Endodermal cell (in vitro differentiated cells): ENCODE results near the gene MACROD2. TPM values are rescaled to one million over a fixed set of nuclear protein-coding genes. Genes with fewer than 3 reads are reported as not detected.
A peak's percentile ranks its signal among the peaks of the same experiment; 100 is the strongest.

Experiments used
- DNase-seq: peaks from one replicate; pipeline ENCODE4 v3.0.0-alpha.2; 2017
- H3K27ac ChIP-seq: 2 replicates; pipeline ENCODE4 v1.5.1; 2013; ENCODE audit warnings: mild to moderate bottlenecking, low read depth, low read length, moderate library complexity
- H3K27me3 ChIP-seq: 2 replicates; pipeline ENCODE4 v1.6.1; 2013; ENCODE audit warnings: mild to moderate bottlenecking, low read length, moderate library complexity; ENCODE audit not compliant: insufficient read depth, control insufficient read depth, poor library complexity, severe bottlenecking
- H3K36me3 ChIP-seq: 2 replicates; pipeline ENCODE4 v1.7.0; 2013; ENCODE audit warnings: mild to moderate bottlenecking, low read length, moderate library complexity; ENCODE audit not compliant: control insufficient read depth, insufficient read depth
- H3K4me1 ChIP-seq: one replicate; pipeline ENCODE4 v1.7.0; 2013; ENCODE audit warnings: low read length; ENCODE audit not compliant: control insufficient read depth, insufficient read depth
- H3K4me3 ChIP-seq: 2 replicates; pipeline ENCODE4 v1.5.1; 2013; ENCODE audit warnings: mild to moderate bottlenecking, low read length, moderate library complexity
- H3K9ac ChIP-seq: 2 replicates; pipeline ENCODE4 v1.6.1; 2013; ENCODE audit warnings: mild to moderate bottlenecking, low read length, moderate library complexity; ENCODE audit not compliant: poor library complexity, severe bottlenecking; ENCODE audit errors: extremely low read depth
- H3K9me3 ChIP-seq: 2 replicates; pipeline ENCODE4 v1.6.1; 2013; ENCODE audit warnings: mild to moderate bottlenecking, low read length, moderate library complexity; ENCODE audit not compliant: control insufficient read depth
- H3K27ac Mint-ChIP-seq: 2 replicates; pipeline ENCODE4 v1.8.0; 2020; ENCODE audit warnings: mixed read lengths
- H3K27me3 Mint-ChIP-seq: 2 replicates; pipeline ENCODE4 v1.8.0; 2021; ENCODE audit warnings: mild to moderate bottlenecking, mixed read lengths; ENCODE audit not compliant: insufficient read depth
- H3K36me3 Mint-ChIP-seq: 2 replicates; pipeline ENCODE4 v1.8.0; 2020; ENCODE audit warnings: low read depth, mixed read lengths
- H3K4me1 Mint-ChIP-seq: 2 replicates; pipeline ENCODE4 v1.8.0; 2020; ENCODE audit warnings: mixed read lengths
- H3K4me3 Mint-ChIP-seq: 2 replicates; pipeline ENCODE4 v1.8.0; 2020; ENCODE audit warnings: mild to moderate bottlenecking, moderate library complexity, mixed read lengths
- H3K9me3 Mint-ChIP-seq: 2 replicates; pipeline ENCODE4 v1.8.0; 2020; ENCODE audit warnings: mild to moderate bottlenecking, mixed read lengths
- CTCF ChIP-seq: fragments of 200-600 bp; sonication (generic); conservative IDR thresholded peaks from 2 replicates; pipeline ENCODE4 v1.5.0; 2021; ENCODE audit warnings: antibody characterized with exemption, mild to moderate bottlenecking
- WGBS, 2 experiments: methylation state at CpG; one replicate each; pipeline versions ENCODE4 v1.1.5 to v1.1.7; 2013; ENCODE audit warnings: missing lambda C conversion rate in 2 of 2, mixed read lengths in 1 of 2; ENCODE audit not compliant: insufficient coverage in 1 of 2, insufficient read length in 1 of 2; 5-methylcytosine and 5-hydroxymethylcytosine counted together
- total RNA-seq, 2 donors: library from RNA; stranded (reverse); fragmentation: NEBNext Ultra II Directional in 1 of 2; extraction: Animal tissue kit (Norgen Biotek cat#: 25700) in 1 of 2; gene quantifications; 2 replicates in 1 of 2; 3 replicates in 1 of 2; pipeline ENCODE4 v1.2.1, GENCODE V29; 2021

Gene MACROD2
- total RNA-seq, 2 donors from 2014 or later, result 2.3 to 4.8 TPM

- no peak overlapping the region for H3K9ac ChIP-seq
- DNase-seq, result no peak
- H3K27me3 ChIP-seq, result no peaks in the 10 kb centered on the region
- Mint-ChIP-seq H3K4me1 (peaks cover 44% of the 10 kb centered on the region), H3K36me3 (peaks cover 3% of the 10 kb centered on the region), H3K27me3 (no peaks in the 10 kb centered on the region), H3K27ac (peak overlapping the region; percentile 9), H3K9me3 (peaks cover 5% of the 10 kb centered on the region), H3K4me3 (no peak overlapping the region)
- no peak overlapping the region for H3K4me3 ChIP-seq
- TF ChIP-seq CTCF, result no peak
- peaks cover 10% of the 10 kb centered on the region for H3K9me3 ChIP-seq
- no peaks in the 10 kb centered on the region for H3K36me3 ChIP-seq
- 40% methylated on average over 3 of the region's 3 CpGs; no CpG with 5 or more reads in 1 of the 2 experiments for WGBS, 2 experiments
- H3K4me1 ChIP-seq, result peaks cover 11% of the 10 kb centered on the region
- no peak overlapping the region for H3K27ac ChIP-seq
Observed at GRCh38 chr20:15772826-15773225, 1777.5 kb downstream of the MACROD2 start.

GRCh38 chr20:15774926-15775325 is 1779.6 kb downstream of the MACROD2 start:
- peaks cover 5% of the 10 kb centered on the region for H3K9me3 Mint-ChIP-seq
- H3K27me3 ChIP-seq, result no peaks in the 10 kb centered on the region
- no peak overlapping the region for H3K4me3 ChIP-seq
- H3K4me1 ChIP-seq, result peaks cover 11% of the 10 kb centered on the region
- H3K4me1 Mint-ChIP-seq, result peaks cover 53% of the 10 kb centered on the region
- peaks cover 10% of the 10 kb centered on the region for H3K9me3 ChIP-seq
- no peak overlapping the region for H3K27ac Mint-ChIP-seq
- 96 to 100% methylated on average over 2 to 4 of the region's 4 CpGs for WGBS, 2 experiments
- H3K27ac ChIP-seq, result no peak overlapping the region
- DNase-seq, result no peak
- no peak for TF ChIP-seq CTCF
- peaks cover 3% of the 10 kb centered on the region for H3K36me3 Mint-ChIP-seq
- H3K9ac ChIP-seq, result no peak overlapping the region
- H3K4me3 Mint-ChIP-seq, result no peak overlapping the region
- H3K27me3 Mint-ChIP-seq, result no peaks in the 10 kb centered on the region
- H3K36me3 ChIP-seq, result no peaks in the 10 kb centered on the region

- H3K27ac Mint-ChIP-seq, result no peak overlapping the region
- H3K9me3 Mint-ChIP-seq, result peaks cover 5% of the 10 kb centered on the region
- 93 to 100% methylated on average over 2 to 3 of the region's 3 CpGs for WGBS, 2 experiments
- no peaks in the 10 kb centered on the region for H3K27me3 Mint-ChIP-seq
- no peaks in the 10 kb centered on the region for H3K27me3 ChIP-seq
- H3K27ac ChIP-seq, result no peak overlapping the region
- H3K4me1 ChIP-seq, result peaks cover 6% of the 10 kb centered on the region
- H3K36me3 ChIP-seq, result no peaks in the 10 kb centered on the region
- no peak overlapping the region for H3K4me3 ChIP-seq
- no peak overlapping the region for H3K9ac ChIP-seq
- DNase-seq, result no peak
- peaks cover 10% of the 10 kb centered on the region for H3K9me3 ChIP-seq
- peaks cover 3% of the 10 kb centered on the region for H3K36me3 Mint-ChIP-seq
- H3K4me1 Mint-ChIP-seq, result peaks cover 43% of the 10 kb centered on the region
- TF ChIP-seq CTCF, result no peak
- no peak overlapping the region for H3K4me3 Mint-ChIP-seq
Observed at GRCh38 chr20:15776770-15777466, 1781.6 kb downstream of the MACROD2 start.
